Fibroblast of skin of scalp (primary cell): ENCODE results near the gene NEU4.

Source experiments
- DNase-seq: peaks from one replicate; pipeline ENCODE4 v3.0.0-alpha.2; 2013

NEU4 gene

DNA sequence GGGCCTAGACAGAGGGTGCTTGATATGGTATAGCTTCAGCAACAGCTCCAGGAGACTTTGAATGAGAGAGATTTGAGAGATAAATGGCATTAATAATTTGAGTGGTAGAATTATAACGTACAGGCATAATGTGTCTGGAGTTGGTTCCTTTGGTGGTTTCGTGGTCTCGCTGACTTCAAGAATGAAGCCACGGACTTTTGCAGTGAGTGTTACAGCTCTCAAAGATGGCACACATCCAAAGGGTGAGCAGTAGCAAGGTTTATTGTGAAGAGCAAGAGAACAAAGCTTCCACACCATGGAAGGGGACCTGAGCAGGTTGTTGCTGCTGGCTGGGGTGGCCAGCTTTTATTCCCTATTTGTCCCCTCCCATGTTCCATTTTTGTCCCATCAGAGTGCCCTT lies 26.6 kb downstream of the NEU4 start:
- no peak for DNase-seq

DNA sequence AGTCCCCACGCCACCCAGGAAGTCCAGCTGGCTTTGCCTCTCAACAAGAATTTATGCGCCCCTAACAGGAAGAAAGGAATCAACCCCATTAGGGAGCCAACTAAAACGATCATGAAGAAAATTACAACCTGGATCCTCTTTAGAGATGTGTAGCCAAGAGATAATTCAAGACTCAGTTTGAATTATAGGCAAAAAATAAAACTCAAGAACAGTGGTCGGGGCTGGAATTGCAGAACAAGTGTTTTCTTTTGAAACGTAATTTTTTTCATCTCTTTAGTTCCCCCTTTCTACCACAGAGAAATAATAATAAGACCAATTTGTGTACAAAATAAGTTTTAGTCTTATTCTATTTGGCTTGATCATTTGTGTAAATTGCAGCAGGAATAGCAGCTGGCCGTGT lies 27.3 kb downstream of the NEU4 start:
- DNase-seq, result no peak

DNA sequence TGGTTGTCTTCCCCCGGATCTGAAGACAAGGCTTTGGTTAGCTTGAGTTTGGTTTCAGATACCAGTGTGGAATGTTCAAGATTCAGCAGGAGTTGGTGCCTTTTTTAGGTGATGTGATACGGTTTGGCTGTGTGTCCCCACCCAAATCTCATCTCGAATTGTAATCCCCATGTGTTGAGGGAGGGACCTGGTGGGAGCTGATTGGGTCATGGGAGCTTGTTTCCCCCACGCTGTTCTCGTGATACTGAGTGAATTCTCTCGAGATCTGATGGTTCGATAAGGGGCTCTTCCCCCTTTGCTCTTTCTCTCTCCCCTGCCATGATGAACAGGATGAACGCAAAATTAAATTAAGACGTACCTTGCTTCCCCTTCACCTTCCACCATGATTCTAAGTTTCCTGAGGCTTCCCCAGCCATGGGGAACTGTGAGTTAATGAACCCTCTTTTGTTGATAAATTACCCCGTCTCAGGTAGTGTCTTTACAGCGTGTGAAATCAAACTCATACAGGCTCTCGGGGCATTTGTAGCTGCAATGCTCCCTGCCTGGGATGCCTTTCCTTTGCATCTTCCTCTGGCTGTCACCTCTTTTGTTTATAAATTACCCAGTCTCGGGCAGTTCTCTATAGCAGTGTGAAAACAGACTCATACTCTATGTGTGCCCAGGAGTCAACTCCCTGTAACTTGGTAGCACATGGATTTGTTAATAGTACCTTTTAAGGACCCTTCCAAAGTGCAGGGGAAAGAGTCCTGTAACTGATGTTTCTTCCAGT lies 28.4 kb downstream of the NEU4 start:
- no peak for DNase-seq

DNA sequence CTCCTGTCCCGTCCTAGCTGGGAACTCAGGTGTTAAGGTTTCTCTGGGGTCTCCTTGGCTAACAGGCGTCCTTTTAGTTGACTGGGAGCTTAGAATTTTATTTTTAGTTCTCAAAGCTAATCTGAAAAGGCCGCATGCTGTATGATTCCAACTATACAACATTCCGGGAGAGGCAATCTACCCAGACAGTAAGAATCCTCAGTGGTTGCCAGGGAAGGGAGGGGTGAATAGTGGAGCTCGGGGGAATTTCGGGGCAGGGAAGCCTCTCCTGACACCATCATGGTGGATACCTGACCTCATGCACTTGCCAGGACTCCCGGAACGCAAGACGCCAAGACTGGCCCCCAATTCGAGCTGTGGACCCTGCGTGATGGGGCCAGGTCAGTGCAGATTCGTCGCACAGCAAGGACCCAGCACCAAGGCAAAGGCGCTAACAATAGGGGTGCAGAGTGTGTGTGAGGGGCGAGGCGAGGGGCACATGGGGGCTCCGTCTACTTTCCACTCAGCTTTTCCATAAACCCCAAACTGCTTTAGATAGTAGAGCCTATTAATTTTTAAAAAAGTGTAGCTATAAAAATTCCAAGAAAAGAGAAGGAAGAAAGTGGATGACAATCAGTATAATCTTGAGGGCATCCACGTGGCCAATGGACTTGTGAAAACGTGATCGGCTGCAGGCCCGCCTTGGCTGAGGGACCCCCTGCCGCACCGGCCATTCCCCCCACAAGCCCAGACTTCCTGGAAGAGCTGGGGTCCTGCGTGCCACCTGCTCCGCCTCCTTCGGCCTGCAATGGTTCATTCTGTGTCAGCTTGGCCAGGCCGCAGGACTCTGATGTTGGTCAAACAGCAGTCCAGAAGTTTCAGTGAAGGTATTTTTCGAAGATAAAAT lies 32.4 kb downstream of the NEU4 start:
- DNase-seq, result no peak

DNA sequence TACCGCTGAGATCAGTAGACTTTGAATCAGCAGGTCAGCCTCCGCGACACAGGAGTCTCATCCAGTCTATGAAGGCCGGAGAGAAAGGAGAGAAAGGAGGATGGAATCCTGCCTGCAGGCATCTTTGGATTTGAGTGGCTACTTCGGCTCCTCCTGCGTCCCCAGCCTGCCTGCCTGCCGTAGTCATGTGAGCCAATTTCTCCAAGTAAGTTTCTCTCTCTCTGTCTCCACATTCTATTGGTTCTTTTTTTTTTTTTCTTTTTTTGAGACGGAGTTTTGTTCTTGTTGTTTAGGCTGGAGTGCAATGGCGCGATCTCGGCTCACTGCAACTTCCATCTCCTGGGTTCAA lies 33.0 kb downstream of the NEU4 start:
- no peak for DNase-seq

DNA sequence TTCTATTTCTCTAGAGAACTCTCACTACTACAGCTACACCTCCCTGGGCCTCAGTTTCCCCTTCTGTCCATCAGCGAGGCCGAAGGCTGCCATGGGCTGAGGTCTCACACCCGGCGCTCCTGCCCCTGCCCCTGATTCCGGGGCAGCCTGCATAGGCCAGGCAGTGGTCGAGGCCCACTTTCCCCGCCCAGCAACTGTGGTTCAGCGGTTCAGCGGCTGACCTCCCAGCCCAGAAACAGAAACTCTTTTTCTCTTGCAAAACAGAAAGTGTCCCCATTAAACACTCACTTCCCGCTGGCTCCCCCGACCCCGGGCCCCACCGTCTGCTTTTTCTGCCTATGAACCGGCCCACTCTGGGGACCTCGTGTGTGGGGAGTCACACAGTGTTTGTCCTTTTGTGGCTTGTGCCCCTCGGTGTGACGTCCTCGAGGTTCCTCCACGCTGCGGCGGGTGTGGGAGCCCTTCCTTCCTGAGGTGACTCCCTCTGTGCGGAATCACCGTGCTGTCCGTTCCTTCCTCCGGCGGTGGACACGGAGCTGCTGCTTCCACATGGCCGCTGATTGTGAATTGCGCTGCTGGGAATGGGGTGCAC lies 33.7 kb downstream of the NEU4 start:
- no peak for DNase-seq

DNA sequence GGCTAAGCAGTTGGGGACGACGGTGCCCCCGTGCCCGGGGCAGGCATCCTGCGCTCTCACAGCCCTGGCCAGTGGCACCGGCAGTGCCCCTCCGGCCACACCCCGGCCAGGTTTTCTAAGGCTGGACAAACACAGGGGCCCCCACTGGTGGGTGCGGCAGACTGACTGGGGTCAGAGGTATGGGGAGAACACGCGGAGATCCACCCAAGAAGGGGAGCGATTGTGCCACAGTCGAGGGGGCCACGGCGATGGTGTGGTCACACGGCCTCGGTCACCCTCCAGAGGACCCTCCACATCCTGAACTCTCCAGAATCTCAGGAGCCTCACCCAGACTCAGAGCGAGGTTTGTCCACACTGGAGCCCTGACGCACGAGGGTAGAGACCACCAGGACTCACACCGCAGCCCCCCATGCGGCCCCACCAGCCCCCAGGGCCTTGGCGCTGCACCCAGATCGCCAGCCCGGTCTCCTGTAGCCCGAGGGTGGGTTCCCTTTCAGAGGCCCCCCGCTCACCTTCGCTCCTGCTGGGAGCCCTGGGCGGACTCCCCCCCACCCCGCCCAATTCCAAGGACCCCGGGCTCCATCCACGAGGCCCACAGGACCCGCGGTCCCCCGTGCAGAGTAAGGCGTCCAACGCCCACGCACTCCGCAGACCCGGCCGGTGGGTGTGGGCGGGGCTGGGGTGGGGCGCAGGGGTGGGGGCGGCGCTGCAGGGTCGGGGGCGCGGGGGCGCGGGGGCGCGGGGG lies 34.5 kb downstream of the NEU4 start:
- DNase-seq, result no peak

DNA sequence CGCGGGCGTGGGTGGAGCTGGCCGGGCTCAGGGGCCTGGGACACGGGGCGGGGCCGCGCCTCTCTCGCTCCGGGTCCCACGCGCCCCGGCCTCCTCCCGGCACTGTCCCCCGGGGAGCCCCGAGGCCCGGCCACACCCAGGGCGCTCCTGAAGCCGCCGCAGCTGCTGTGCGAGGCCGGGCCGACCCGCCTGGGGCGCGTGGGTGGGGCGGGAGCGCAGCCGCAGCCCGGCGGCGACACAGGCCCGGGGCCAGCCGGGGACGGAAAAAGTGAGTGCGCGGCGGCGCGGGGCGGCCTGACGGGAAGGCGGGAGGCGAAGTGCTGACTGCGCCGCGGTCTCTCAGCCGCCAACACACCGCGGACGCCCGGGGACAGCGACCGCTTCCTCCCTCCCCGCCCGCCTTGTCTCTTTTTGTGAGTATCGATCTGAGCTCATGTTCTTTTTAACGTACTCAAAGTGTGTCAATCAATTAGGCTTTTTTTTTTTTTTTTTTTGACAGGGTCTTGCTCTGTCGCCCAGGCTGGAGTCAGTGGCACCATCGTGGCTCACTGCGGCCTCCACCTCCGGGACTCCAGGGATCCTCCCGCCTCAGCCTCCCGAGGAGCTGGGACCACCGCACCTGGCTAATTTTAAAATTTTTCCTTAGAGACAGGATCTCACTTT lies 35.2 kb downstream of the NEU4 start:
- DNase-seq, result peak; percentile 54

DNA sequence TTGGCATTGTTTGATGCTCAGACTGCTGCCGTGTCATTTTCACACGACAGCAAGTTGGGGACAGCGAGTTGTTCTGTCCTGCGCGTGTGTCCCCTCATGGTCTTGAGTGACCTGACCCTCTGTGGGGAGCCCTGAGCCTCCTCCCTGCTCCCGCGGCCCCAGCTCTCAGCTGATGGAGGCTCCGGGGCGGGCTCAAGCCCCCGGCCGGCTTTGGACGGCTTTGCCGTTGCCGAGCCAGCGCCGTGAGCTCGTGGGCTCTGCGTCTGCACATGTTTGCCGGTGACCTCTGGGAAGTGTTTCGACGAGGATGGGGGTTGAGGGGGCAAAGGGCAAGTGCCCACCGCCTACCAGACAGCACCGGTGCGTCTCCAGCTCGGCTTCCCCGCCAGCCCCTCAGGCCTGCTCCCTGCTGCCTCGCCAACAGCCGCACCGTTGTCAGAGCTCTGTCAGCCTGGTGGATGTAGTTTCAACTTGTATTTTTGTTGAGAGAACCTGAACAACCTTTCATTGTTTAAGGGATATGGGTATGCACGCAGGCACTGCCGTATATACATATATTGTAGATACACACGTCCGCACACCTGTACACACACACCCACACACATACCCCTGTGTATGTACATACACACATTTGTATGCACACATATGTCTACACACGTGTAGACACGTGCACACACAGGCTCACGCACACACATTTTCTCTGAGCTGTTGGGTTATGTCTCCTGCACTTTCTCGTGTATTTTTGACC lies 36.0 kb downstream of the NEU4 start:
- no peak for DNase-seq

DNA sequence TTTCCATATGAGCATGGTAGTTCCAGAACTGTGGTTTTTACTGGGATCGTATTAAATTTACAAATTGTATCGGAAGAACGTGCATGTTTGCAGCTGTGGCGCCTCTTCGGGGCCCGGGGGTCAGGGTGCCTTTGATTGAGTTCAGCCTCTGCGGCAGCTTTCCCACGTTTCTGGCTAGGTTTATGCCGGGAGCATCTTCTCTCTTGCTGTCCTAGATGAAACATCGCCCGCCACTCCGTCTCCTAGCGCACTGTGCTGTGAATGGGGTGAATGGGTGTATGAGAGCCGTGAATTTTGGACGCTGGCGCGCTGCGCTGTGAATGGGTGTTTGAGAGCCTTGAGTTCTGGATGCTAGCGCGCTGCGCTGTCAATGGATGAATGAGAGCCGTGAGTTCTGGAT lies 37.4 kb downstream of the NEU4 start:
- DNase-seq, result no peak

DNA sequence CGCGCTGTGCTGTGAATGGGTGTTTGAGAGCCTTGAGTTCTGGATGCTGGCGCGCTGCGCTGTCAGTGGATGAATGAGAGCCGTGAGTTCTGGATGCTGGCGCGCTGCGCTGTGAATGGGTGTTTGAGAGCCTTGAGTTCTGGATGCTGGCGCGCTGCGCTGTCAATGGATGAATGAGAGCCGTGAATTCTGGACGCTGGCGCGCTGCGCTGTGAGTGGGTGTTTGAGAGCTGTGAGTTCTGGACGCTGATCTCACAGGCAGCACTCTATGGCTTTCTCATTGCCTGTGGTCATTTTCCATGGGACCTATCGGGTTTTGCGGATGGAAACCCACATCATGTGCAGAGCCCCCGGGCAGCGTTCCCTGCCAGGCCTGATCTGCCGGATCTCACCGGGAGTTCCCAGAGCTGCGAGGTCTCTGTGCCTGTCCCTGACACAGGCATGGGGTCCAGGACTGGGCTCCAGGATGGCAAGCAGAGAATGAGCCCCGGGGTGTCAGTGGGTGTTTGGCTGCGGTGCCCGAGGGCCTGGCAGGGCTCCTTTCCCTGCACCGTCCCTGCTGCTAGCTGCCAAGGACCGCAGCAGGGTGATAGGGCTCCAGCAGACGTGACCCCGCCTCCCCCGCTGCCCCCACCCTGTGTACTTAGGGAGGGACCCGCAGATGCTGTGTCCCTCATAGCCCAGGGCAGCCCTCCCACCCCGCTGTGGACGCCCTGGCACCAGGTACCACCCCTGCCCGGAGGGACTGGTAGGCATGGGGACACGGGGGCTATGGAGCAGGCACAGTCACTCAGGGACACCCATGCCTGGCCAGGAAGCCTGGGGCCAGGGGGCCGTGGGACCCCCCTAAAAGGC lies 40.0 kb downstream of the NEU4 start:
- DNase-seq, result no peak

DNA sequence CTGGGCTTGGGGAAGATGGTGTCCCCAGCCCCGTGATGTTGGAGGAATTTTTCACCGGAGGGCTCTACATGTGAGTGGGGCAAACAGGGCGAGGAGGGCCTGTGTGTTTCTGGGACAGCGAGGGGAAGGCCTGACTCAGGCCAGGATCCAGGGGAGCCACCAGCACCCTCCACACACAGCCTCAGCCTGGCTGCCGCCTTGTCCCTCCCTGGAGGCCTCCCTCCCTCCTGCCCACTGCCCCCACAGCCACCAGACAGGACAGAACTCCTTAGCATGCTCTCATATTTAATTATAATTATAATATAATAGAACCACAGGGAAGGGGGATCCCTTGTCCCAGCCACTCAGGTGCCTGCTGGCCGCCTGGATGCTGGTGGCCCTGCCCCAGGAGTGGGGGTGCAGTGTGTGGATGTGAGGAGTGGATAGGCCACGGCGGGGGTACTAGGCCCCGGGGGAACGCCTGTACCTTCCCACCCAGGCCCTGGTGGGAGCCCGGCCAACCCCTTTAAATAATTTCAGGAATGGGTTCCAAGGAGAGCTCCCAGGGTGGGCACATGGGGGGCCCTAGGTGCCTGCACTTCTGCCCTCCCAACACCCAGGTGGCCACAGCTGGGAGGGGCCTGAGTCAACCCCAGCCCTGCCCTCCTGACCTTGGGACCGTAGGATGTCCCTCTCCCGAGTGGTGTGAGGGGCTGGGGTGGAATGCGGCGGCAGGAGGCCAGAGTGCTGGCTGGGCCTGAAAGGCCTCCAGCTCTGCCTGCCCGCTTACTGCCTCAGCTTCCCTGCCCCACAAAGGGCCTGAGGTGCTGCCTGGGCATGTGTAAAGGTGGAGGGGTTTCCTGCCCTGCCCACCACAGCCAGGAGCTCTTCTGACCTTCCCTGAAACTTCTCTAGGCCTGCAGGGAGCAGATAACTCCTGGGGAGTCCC lies 40.9 kb downstream of the NEU4 start:
- no peak for DNase-seq

DNA sequence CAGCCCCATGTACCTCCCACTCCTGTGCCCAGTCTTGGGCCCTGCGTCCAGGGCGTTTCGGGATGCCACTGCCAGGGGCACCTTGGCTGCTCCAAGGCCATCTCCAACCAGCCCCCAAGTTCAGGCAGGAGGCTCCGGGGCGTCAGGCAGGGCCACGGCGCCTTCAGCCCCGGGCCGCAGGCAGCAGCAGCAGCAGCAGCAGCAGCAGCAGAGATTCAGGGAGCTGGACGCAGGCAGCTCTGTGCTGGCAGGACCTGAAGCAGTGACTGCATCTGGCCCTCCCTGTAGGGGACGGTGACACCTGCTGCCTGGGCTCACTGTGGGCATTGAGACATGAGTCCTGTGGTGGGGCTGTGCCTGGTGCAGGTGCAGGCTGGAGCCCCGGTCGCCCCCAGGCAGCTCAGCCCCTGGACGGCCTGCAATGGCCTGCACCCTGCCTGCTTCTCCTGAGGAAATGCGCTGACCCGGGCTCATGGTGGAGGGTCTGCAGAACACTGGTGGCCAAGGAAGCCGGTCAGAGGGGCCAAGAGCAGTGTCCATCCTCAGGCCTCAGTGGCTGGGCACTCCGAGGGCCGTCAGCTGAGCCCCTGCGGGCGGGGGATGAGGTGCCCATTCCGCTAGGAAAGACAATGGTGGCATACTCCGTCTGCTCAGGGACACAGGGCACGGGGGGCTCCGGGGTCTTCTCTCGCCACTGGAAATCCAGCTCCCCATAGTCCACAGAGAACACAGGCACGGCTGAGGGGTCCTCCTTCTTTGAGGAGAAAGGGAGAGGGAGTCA lies 41.7 kb downstream of the NEU4 start:
- no peak for DNase-seq

DNA sequence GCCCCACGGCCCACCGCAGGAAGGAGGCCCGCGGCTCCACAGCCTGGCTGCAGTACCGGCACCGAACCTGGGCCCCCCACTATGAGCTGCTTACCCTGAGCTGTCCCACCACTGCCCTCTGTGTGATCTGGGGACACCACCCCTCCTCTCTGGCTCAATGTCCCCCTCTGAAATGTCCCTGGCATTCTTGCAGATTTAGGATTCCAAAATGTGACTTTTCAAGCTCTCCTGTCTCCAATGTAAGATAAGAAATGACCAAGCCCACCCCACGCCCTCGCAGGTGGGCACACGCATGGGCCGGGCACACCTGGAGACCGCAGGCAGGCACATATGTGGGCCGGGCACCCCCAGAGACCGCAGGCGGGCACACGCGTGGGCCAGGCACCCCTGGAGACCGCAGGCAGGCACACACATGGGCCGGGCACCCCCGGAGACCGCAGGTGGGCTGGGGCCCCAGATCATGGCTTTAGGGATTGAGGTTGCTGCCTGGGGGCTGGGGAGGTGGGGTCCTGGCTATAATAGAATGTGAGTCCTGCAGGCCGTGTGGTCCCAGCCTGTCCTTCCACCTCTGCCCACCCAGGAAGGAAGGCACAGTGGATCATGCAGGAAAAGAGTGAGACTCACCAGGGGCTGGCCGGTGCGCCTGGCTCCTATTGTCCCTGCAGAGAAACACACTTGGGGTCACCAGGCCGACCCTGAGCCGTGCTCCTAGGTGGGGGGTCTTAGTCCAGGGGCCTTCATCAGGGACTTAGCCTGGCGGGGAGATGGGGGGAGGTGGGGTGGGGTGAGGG lies 42.5 kb downstream of the NEU4 start:
- no peak for DNase-seq

DNA sequence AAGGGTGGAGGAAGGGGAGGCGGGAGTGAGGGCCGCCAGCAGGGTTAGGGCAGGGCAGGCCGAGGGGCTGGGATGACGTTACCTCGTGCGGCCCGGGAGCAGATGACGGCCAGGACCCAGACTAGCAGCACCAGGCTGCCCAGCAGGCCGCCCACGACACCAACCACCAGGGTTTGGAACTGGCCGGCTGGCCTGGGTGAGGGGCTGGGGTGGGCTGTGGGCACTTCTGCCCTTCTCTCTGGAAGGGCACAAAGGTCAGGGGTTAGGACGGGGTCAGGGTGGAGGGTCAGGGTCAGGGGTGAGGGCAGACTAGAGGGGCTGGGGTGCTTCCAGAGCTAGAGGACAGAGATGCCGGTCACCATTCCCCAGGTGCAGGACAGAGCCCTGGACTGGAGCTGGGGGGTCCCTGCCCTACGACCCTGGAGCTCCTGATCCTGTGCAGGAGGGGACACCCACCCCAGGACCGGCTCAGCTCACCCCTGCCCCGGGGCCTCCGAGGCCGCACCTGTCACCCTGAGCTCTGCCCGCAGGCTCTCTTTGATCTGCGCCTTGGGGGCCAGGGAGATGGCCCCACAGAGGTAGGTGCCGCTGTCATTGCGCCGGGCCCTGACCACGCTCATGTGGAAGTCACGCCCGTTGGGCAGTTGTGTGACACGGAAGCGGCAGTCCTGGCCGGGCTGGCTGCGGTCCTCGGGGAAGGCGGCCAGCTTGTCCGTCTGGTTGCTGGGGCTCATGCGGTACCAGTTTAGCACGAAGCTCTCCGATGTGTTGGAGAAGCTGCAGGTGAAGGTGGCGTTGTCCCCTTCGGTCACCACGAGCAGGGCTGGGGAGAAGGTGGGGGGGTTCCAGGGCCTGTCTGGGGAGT lies 43.4 kb downstream of the NEU4 start:
- no peak for DNase-seq

DNA sequence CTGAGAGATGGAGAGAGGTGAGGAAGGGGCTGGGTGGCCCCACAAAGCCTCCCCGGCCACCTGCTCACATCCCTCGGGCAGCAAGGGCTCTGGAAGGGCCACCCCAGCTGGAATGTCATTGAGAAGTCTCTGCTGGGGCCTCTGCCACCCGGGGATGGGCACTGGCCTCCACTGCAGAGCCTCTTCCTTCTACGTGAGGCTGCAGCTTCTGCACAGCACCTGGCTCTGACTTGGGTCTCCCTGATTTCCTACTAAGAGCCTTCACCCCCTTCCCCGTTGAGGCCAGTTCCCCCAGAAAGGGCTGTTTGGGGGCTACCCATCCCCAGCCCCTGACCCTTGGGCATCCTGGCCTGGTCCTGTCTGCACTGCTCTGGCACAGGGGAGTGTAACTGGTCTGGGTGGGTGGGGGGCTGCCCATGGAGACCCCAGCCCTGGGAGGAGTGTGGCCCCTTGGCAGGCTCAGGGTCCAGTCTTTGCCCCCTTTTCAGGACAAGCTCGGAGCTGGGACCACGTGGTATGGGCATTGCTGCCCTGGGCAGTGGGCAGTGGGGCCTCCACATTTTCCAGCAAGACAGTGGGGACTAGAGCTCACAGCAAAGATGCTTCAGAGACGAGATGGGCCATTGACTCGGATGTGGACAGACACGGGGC lies 44.1 kb downstream of the NEU4 start:
- DNase-seq, result no peak
